Stimulated activated CD8-positive, alpha-beta memory T cell treated with anti-CD3 and anti-CD28 coated beads, Interleukin-12 subunit alpha, Interleukin-12 subunit beta, amount 100 ng/mL, for 1 hour (primary cell): Measurements from ENCODE around the gene TERT.

ENCODE experiments used
- DNase-seq: peaks from one replicate; pipeline ENCODE4 v3.0.0-alpha.2; 2020; ENCODE audit warnings: low read depth

Gene TERT

GRCh38 chr5:1259806-1260480 is 34.9 kb downstream of the TERT start:
- no peak for DNase-seq

- DNase-seq = no peak
These were observed 37.0 kb downstream of the TERT start for GRCh38 chr5:1257841-1258240.

GRCh38 chr5:1257363-1257762 is 37.5 kb downstream of the TERT start:
- no peak for DNase-seq

- DNase-seq = no peak
These were observed 38.1 kb downstream of the TERT start for GRCh38 chr5:1256776-1257175.

- DNase-seq = peak; percentile 25
These were observed 39.7 kb downstream of the TERT start for GRCh38 chr5:1255081-1255561.

GRCh38 chr5:1254196-1254595 is 40.7 kb downstream of the TERT start:
- DNase-seq = no peak

GRCh38 chr5:1253456-1254105 is 41.3 kb downstream of the TERT start:
- no peak for DNase-seq

- DNase-seq = no peak
These were observed 42.2 kb downstream of the TERT start for GRCh38 chr5:1252681-1253080.

- DNase-seq = no peak
These were observed 42.9 kb downstream of the TERT start for GRCh38 chr5:1251678-1252580.

- DNase-seq = no peak
These were observed 45.2 kb downstream of the TERT start for GRCh38 chr5:1249366-1250280.

GRCh38 chr5:1247811-1248210 is 47.1 kb downstream of the TERT start:
- no peak for DNase-seq

GRCh38 chr5:1246711-1247431 is 48.0 kb downstream of the TERT start:
- no peak for DNase-seq

- no peak for DNase-seq
These were observed 48.8 kb downstream of the TERT start for GRCh38 chr5:1245905-1246576.

- DNase-seq = no peak
These were observed 49.9 kb downstream of the TERT start for GRCh38 chr5:1244976-1245375.

- no peak for DNase-seq
These were observed 50.6 kb downstream of the TERT start for GRCh38 chr5:1244255-1244654.

GRCh38 chr5:1243487-1244130 is 51.3 kb downstream of the TERT start:
- no peak for DNase-seq

- DNase-seq = no peak
These were observed 52.0 kb downstream of the TERT start for GRCh38 chr5:1242733-1243486.

GRCh38 chr5:1241509-1242080 is 53.3 kb downstream of the TERT start:
- no peak for DNase-seq
